Activated T-cell treated with anti-CD3 and anti-CD28 coated beads, Interleukin-2, amount 50 U/mL, for 4 hours (primary cell): ENCODE results near the gene ZNF100. TPM values are rescaled to one million over a fixed set of nuclear protein-coding genes. Genes with fewer than 3 reads are reported as not detected.
A peak's percentile ranks its signal among the peaks of the same experiment; 100 is the strongest.
"Not testable (repeated sequence)": the region's sequence is repeated elsewhere in the genome, so short reads cannot be mapped to it uniquely, and the experiment has no call there.

Source experiments
- ATAC-seq, 2 donors: fragments of 200-7000 bp; cut with Tn5 transposase; one replicate each; pipeline ENCODE4 v1.10.0; 2021
- DNase-seq: peaks from one replicate; pipeline ENCODE4 v3.0.0-alpha.2; 2020
- H3K27me3 Mint-ChIP-seq: one replicate; pipeline ENCODE4 v1.8.0; 2021; ENCODE audit warnings: low read depth, mixed read lengths
- H3K36me3 Mint-ChIP-seq: one replicate; pipeline ENCODE4 v1.8.0; 2022; ENCODE audit warnings: mixed read lengths; ENCODE audit not compliant: insufficient read depth
- H3K4me1 Mint-ChIP-seq: one replicate; pipeline ENCODE4 v1.8.0; 2021; ENCODE audit warnings: low read depth, mixed read lengths
- H3K4me3 Mint-ChIP-seq: one replicate; pipeline ENCODE4 v1.8.0; 2021; ENCODE audit warnings: mild to moderate bottlenecking, moderate library complexity, mixed read lengths
- H3K9me3 Mint-ChIP-seq: one replicate; pipeline ENCODE4 v1.8.0; 2021; ENCODE audit warnings: mixed read lengths
- total RNA-seq, 3 donors: library from RNA; stranded (reverse); gene quantifications; one replicate each; pipeline ENCODE4 v1.2.1, GENCODE V29; 2021

Gene ZNF100
- 10 to 100 TPM; 13.1 to 16.5 (median 16.5) TPM for total RNA-seq

DNA sequence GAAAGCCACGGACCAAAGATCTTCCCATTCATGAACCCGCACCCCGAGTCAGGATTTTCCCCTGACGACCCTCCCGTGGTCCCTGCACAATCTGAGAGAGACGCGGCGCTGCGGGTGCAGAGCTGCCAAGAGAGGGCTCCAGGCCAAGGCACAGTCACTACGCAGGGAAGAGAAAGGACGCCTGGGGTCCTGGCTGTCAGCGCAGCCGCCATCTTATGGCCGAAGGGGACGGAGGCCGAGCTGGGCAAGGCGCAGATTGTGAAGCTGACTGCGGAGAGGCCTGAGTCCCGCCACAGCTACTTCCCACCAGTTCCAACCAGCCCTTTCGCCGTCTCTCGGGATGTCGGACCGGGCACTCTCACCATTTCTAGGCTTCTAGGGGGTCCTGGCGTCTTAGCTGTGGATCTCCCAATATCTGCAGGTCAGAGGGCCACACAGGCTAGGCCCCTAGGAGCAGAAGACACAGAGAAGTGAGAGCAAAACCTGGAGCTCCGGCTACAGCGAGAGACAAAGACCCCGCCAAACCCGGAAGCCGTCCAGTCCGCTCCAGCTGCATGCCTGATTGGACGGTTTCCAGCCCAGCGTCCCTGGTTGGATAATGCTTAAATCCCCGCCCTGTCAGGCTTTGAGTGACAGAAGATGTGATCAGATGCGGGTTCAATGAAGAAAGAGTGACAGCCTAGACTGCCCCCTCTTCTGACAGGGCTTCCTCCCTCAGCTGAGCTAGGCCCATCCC, at the start of gene ZNF100:
Gene ZNF100 (minus strand): TSS at position 515 of the 736 bp plus-strand sequence. CDS start 150 bp downstream, at position 365.
- Mint-ChIP-seq H3K4me3 (peak within 1 kb of the TSS; percentile 98), H3K36me3 (peaks cover 20% of the 10 kb centered on the region)
- peak; percentile 98 for ATAC-seq

DNA sequence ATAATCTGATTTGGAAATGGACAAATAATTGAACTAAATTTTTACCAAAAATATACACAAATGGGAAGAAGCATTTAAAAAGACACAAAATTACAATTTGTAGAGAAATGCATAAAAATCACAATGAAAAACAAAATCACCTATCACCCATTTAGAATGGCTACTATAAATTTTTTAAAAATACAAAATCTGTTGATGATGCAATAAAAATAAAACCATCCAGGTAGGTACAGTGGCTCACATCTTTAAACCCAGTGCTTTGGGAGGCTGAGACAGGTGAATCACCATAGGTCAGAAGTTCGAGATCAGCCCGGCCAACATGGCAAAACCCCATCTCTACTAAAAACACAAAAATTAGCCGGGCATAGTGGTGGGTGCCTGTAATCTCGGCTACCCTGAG, 45.1 kb upstream of the ZNF100 start:
- Mint-ChIP-seq H3K9me3 (peaks cover 40% of the 10 kb centered on the region), H3K27me3 (no peaks in the 10 kb centered on the region), H3K4me1 (no peaks in the 10 kb centered on the region), H3K4me3 (no peak overlapping the region), H3K36me3 (peaks cover 66% of the 10 kb centered on the region)
- ATAC-seq, result no peak
- no peak for DNase-seq

More for the DNA sequence above, at the start of gene ZNF100:
- no peaks in the 10 kb centered on the region for H3K9me3 Mint-ChIP-seq
- DNase-seq, result peak; percentile 79
- no peaks in the 10 kb centered on the region for H3K27me3 Mint-ChIP-seq
- peaks cover 24% of the 10 kb centered on the region for H3K4me1 Mint-ChIP-seq

DNA sequence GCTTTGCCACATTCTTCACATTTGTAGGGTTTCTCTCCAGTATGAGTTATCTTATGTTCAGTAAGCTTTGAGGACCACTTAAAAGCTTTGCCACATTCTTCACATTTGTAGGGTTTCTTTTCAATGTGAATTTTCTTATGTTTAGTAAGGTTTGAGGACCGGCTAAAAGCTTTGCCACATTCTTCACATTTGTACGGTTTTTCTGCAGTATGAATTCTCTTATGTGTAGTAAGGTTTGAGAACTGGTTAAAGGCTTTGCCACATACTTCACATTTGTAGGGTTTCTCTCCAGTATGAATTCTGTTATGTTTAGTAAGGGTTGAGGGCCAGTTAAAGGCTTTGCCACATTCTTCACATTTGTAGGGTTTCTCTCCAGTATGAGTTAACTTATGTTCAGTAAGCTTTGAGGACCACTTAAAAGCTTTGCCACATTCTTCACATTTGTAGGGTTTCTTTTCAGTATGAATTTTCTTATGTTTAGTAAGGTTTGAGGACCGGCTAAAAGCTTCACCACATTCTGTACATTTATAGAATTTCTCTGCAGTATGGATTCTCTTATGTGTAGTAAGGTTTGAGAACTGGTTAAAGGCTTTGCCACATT, 41.1 kb upstream of the ZNF100 start:
- not testable (repeated sequence) for ATAC-seq, DNase-seq, H3K27me3 Mint-ChIP-seq, H3K4me1 Mint-ChIP-seq, H3K4me3 Mint-ChIP-seq
- H3K9me3 Mint-ChIP-seq, result peaks cover 42% of the 10 kb centered on the region
- peaks cover 39% of the 10 kb centered on the region for H3K36me3 Mint-ChIP-seq

DNA sequence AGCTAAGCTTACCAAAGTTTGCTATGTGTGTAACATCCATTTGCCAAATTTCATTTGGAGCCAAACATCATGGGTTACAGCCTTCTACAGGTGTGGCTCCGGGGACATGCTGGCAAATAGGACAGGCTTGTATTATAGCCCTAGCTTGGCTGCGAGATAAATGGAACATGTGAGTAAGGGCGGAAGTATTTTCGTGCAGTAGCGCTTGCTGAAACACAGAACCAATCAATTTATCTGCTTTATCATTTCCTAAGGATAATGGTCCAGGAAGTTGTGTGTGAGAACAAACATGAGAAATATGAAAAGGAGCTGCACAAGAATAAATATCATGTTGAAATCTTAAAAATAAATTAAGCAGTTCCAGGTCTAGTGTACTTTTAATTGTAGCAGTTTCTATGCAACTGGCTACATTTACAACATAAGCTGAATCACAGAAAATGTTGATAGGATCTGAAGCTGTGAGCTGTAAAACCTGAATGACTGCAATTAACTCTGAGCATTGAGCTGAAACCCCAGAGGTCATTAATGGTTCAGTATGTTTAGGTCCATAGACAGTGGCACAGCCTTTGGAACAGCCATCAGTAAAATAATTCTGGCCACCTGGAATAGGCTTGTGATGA, 22.2 kb upstream of the ZNF100 start:
- DNase-seq (no peak), ATAC-seq (no peak)
- peaks cover 22% of the 10 kb centered on the region for H3K9me3 Mint-ChIP-seq
- H3K4me3 Mint-ChIP-seq, result no peak overlapping the region
- no peaks in the 10 kb centered on the region for H3K4me1 Mint-ChIP-seq
- no peaks in the 10 kb centered on the region for H3K36me3 Mint-ChIP-seq
- no peaks in the 10 kb centered on the region for H3K27me3 Mint-ChIP-seq

DNA sequence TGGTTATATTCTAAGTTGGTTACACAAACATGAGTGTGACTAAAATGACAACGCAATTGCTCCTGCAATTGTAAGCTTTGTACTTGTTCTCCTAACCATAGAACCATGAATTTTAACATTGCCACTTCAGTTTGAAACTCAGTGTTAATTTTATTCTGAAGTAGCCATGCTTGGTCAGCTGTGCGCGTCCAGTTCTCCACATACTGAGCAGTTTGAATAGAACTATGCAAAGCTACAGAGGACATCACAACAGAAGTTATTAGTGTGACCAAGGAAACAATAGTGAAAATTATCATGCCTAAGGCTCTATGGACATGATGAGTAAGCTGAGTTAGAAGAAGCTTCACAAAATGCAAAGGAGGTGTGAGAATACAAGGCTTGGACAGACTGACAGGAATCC, 19.6 kb upstream of the ZNF100 start:
- Mint-ChIP-seq H3K4me1 (no peaks in the 10 kb centered on the region), H3K36me3 (no peaks in the 10 kb centered on the region), H3K27me3 (no peaks in the 10 kb centered on the region), H3K4me3 (no peak overlapping the region), H3K9me3 (peaks cover 21% of the 10 kb centered on the region)
- DNase-seq (no peak), ATAC-seq (no peak)

DNA sequence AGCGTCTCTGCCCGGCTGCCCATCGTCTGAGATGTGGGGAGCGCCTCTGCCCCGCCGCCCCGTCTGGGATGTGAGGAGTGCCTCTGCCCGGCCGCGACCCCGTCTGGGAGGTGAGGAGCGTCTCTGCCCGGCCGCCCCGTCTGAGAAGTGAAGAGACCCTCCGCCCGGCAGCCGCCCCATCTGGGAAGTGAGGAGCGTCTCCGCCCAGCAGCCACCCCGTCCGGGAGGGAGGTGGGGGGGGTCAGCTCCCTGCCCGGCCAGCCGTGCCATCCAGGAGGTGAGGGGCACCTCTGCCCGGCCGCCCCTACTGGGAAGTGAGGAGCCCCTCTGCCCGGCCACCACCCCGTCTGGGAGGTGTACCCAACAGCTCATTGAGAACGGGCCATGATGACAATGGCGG, 8.4 kb upstream of the ZNF100 start:
- not testable (repeated sequence) for H3K4me3 Mint-ChIP-seq, H3K4me1 Mint-ChIP-seq, H3K9me3 Mint-ChIP-seq, H3K27me3 Mint-ChIP-seq, DNase-seq, H3K36me3 Mint-ChIP-seq, ATAC-seq

DNA sequence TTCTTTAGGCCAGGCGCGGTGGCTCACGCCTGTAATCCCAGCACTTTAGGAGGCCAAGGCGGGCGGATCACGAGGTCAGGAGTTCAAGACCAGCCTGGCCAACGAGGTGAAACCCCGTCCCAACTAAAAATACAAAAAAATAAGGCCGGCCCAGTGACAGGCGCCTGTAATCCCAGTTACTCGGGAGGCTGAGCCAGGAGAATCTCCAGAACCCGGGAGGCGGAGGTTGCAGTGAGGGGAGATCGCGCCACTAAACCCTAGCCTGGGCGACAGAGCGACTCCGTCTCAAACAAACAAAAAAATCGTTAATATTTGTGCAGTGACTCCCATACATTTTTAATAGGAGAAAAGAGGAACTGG, 694 bp downstream of the ZNF100 start:
- Mint-ChIP-seq H3K36me3 (peaks cover 26% of the 10 kb centered on the region), H3K4me1 (peaks cover 26% of the 10 kb centered on the region), H3K4me3 (peak overlapping the region; percentile 98)
- not testable (repeated sequence) for H3K9me3 Mint-ChIP-seq, H3K27me3 Mint-ChIP-seq, DNase-seq
- ATAC-seq, result peak; percentile 2 to 5

DNA sequence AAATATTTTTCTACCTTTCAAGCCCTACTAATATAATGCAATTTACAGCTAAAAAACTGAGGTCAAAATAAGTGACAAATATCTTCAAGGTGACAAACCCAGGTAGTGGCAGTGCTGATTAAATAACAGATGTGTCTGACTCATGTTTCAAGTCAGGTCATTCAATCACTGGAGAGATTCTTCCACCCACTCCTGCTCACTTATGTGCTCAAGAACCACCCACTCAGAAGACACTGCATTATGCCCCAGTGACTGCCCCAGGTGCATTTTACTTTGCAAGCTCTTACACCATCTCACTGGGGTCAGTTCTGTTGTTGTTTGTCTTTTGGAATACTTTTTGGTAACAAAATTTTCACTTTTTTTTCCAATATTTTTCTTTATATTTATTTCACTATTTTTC, 2.2 kb downstream of the ZNF100 start:
- Mint-ChIP-seq H3K36me3 (peaks cover 36% of the 10 kb centered on the region), H3K27me3 (no peaks in the 10 kb centered on the region), H3K4me3 (no peak overlapping the region), H3K9me3 (no peaks in the 10 kb centered on the region), H3K4me1 (peaks cover 28% of the 10 kb centered on the region)
- peak; percentile 19 to 29 for ATAC-seq
- DNase-seq, result no peak

DNA sequence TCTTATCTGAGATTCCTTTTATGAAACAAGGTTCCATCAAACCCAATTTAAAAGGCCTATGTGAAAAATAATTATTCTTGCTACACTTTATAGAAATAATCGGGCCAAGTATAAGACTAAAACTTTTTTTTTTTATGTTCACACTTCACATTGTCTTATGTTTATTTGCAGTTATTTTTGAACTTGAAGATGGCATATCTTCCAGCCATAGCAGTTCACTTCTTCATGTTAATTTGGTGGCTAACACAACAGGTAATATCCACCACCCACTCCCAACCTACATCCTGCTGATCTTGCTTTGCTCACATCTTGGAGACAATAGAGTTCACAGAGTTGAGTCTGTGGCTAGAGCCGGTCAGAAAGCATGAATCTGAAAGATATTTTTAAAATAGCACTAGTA, 5.8 kb downstream of the ZNF100 start:
- DNase-seq, H3K27me3 Mint-ChIP-seq, ATAC-seq, H3K9me3 Mint-ChIP-seq, H3K4me3 Mint-ChIP-seq: not testable (repeated sequence)
- H3K4me1 Mint-ChIP-seq, result peaks cover 32% of the 10 kb centered on the region
- H3K36me3 Mint-ChIP-seq, result peaks cover 61% of the 10 kb centered on the region

DNA sequence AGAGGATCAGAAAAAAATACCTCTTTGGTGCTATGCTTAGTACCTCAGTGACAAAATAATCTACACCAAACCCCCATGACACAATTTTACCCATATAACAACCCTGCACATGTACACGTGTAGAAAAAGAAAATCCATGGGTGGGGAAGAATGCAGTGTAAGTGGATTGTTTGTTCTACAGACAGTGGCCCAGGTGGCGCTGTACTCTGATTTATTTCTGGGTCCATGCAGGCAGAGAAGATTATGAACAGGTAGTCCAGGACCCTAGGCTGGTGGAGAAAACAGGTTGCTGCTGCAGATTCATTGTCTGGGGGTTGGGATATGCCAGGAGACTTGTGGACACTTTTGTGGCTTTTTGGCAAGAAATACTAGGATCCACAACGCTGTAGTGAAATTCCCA, 9.1 kb downstream of the ZNF100 start:
- H3K4me3 Mint-ChIP-seq, result no peak overlapping the region
- peaks cover 14% of the 10 kb centered on the region for H3K9me3 Mint-ChIP-seq
- no peak for DNase-seq
- H3K36me3 Mint-ChIP-seq, result peaks cover 73% of the 10 kb centered on the region
- no peaks in the 10 kb centered on the region for H3K27me3 Mint-ChIP-seq
- peaks cover 14% of the 10 kb centered on the region for H3K4me1 Mint-ChIP-seq
- ATAC-seq, result no peak

DNA sequence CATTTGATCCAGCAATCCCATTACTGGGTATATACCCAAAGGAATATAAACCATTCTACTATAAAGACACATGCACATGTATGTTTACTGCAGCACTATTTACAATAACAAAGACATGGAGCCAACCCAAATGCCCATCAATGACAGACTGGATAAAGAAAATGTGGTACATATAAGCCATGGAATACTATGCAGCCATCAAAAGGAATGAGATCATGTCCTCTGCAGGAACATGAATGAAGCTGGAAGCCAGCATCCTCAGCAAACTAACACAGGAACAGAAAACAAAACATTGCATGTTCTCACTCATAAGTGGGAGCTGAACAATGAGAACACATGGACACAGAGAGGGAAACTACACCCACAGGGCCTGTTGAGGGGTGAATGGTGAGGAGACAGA, 11.8 kb downstream of the ZNF100 start:
- not testable (repeated sequence) for H3K4me1 Mint-ChIP-seq, H3K4me3 Mint-ChIP-seq, DNase-seq, ATAC-seq, H3K27me3 Mint-ChIP-seq
- peaks cover 14% of the 10 kb centered on the region for H3K9me3 Mint-ChIP-seq
- peaks cover 73% of the 10 kb centered on the region for H3K36me3 Mint-ChIP-seq

DNA sequence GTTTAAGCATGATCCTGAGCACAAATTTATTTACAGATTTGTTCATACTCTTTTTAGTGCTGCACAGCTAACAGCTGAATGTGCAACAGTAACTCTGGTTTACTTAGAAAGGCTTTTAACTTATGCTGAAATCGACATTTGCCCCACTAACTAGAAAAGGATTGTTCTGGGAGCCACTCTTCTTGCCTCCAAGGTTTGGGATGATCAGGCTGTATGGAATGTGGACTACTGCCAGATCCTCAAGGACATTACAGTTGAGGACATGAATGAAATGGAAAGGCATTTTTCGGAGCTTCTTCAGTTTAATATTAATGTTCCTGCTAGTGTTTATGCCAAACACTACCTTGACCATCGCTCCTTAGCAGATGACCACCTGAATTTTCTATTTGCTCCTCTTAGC, 16.0 kb downstream of the ZNF100 start:
- H3K27me3 Mint-ChIP-seq, result no peaks in the 10 kb centered on the region
- H3K4me3 Mint-ChIP-seq, result no peak overlapping the region
- no peak for DNase-seq
- peaks cover 17% of the 10 kb centered on the region for H3K4me1 Mint-ChIP-seq
- ATAC-seq, result no peak
- peaks cover 14% of the 10 kb centered on the region for H3K9me3 Mint-ChIP-seq
- peaks cover 73% of the 10 kb centered on the region for H3K36me3 Mint-ChIP-seq

DNA sequence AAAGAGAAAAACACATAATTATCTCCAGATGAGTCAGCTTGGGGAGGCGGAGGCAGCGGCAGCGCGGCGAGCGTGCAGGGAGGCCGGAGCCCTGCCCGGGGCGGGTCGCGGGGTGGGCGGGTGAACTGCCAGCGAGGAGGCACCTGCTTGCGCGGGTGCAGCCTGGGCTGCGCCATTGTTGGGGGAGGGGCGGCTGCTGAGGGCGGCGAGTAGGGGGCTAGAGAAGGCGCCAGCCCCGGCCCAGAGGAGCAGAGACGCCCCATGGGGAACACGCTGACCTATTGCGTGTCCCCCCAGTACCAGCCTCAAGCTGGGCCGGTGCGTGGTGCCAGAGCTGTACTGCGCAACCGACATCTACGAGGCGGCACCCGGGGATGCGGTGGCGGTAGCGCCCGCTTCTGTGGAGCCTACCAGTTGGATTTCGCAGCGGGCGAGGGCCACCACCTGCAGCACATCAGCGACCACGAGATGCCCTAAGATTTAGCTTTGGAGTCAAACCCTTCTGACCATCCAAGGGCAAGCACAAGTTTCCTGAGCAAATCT, 16.7 kb downstream of the ZNF100 start:
- Mint-ChIP-seq H3K36me3 (peaks cover 72% of the 10 kb centered on the region), H3K4me1 (peaks cover 14% of the 10 kb centered on the region), H3K9me3 (peaks cover 7% of the 10 kb centered on the region), H3K4me3 (no peak overlapping the region), H3K27me3 (no peaks in the 10 kb centered on the region)
- no peak for ATAC-seq
- DNase-seq, result no peak

DNA sequence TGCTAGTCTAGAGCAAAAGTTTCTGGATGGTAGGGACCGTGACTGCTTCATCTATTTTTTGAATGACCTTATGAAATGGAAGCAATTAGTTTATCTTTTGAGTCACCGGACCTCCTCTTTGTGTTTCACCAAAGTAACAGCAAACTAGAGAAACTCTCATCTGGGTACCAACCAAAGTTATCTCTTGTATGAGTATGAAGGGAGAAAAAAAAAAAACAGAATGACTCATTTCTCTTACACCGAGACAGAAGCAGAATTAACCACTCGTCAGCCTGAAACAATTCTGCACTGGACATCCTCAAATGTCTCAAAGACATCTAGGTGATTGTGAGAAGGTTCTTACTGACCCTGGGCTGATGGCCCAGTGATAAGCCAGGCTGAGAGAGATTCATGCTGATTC, 18.3 kb downstream of the ZNF100 start:
- Mint-ChIP-seq H3K9me3 (peaks cover 4% of the 10 kb centered on the region), H3K4me3 (no peak overlapping the region), H3K27me3 (no peaks in the 10 kb centered on the region), H3K4me1 (peaks cover 14% of the 10 kb centered on the region), H3K36me3 (peaks cover 66% of the 10 kb centered on the region)
- DNase-seq (no peak), ATAC-seq (peak in 1 of 2 donors; percentile 43)

DNA sequence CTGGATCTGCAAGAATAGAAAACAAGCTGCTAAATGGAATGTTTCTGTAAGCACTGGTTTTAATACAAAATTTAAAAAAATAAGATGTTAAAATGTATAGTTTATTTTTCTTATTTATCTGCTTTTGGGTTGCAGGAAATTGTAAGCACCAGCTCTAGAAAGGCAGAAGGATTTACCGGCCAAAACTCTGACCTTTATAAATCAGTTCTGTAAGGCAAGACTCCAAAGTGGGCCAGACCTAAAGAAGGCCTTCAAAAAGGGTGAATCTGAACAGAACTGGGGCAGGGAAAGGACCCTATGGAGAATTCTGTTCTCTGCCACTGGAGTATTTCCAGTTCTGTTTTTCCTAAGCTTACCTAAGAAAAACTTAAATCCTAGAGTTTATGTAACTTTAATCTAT, 19.3 kb downstream of the ZNF100 start:
- Mint-ChIP-seq H3K4me3 (no peak overlapping the region), H3K36me3 (peaks cover 65% of the 10 kb centered on the region), H3K9me3 (no peaks in the 10 kb centered on the region), H3K27me3 (no peaks in the 10 kb centered on the region), H3K4me1 (peaks cover 14% of the 10 kb centered on the region)
- ATAC-seq (no peak), DNase-seq (no peak)
